AG04449 (cell line): ENCODE data around the gene FAM227B.
"Not testable (repeated sequence)": the region's sequence is repeated elsewhere in the genome, so short reads cannot be mapped to it uniquely, and the experiment has no call there.

Experiments used
- CTCF ChIA-PET: fragments of 350-600 bp; formaldehyde crosslinking; extraction: SDS; loops from one replicate; lab custom pipeline; 2021; ENCODE audit warnings: antibody characterized with exemption; lab: Yijun Ruan, JAX
- POLR2A ChIA-PET: fragments of 400-600, 350-600 bp; formaldehyde crosslinking; extraction: SDS; loops from one replicate; lab custom pipeline; 2020; ENCODE audit warnings: antibody characterized with exemption, inconsistent platforms; lab: Yijun Ruan, JAX
- DNase-seq: peaks from one replicate; pipeline ENCODE4 v3.0.0-alpha.2; 2010; ENCODE audit warnings: low read depth, low spot score
- H3K4me3 ChIP-seq: 2 replicates; pipeline ENCODE4 v1.5.1; 2011; ENCODE audit warnings: low read depth, mild to moderate bottlenecking, control low read depth, low read length
- TF ChIP-seq, protein P1 (sequence below): IDR thresholded peaks from one replicate; pipeline ENCODE4 v1.5.1; 2011; ENCODE audit warnings: mild to moderate bottlenecking, moderate library complexity, low read length, control low read depth, inconsistent platforms; ENCODE audit not compliant: insufficient read depth; ENCODE audit errors: missing control alignments

The FAM227B gene

DNA sequence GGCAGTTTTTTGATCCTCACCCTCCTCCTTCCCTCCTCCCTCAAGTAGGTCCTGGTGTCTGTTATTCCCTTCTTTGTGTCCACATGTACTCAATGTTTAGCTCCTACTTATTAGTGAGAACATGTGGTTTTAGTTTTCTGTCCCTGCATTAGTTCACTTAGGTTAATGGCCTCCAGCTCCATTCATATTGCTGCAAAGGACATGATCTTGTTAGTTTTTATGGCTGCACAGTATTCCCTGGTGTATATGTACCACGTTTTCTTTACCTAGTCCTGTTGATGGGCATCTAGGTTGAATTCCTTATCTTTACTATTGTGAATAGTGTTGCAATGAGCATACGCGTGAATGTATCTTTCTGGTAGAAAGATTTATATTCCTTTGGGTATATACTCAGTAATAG lies 259.2 kb downstream of the FAM227B start:
- CTCF ChIA-PET, result no interaction called here

DNA sequence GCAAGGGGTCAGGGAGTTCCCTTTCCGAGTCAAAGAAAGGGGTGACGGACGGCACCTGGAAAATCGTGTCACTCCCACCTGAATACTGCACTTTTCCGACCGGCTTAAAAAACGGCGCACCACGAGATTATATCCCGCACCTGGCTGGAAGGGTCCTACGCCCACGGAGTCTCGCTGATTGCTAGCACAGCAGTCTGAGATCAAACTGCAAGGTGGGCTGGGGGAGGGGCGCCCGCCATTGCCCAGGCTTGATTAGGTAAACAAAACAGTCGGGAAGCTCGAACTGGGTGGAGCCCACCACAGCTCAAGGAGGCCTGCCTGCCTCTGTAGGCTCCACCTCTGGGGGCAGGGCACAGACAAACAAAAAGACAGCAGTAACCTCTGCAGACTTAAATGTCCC lies 266.2 kb downstream of the FAM227B start:
- POLR2A ChIA-PET, H3K4me3 ChIP-seq, DNase-seq: not testable (repeated sequence)
- CTCF ChIA-PET, result interaction anchor here (0.9 kb wide), 1 partner anchor 11 kb away, joined by 3 read pairs; no protein-coding TSS in a partner anchor

More for the DNA sequence above, 259.2 kb downstream of the FAM227B start:
- no peak for DNase-seq
- TF ChIP-seq, protein P1, sequence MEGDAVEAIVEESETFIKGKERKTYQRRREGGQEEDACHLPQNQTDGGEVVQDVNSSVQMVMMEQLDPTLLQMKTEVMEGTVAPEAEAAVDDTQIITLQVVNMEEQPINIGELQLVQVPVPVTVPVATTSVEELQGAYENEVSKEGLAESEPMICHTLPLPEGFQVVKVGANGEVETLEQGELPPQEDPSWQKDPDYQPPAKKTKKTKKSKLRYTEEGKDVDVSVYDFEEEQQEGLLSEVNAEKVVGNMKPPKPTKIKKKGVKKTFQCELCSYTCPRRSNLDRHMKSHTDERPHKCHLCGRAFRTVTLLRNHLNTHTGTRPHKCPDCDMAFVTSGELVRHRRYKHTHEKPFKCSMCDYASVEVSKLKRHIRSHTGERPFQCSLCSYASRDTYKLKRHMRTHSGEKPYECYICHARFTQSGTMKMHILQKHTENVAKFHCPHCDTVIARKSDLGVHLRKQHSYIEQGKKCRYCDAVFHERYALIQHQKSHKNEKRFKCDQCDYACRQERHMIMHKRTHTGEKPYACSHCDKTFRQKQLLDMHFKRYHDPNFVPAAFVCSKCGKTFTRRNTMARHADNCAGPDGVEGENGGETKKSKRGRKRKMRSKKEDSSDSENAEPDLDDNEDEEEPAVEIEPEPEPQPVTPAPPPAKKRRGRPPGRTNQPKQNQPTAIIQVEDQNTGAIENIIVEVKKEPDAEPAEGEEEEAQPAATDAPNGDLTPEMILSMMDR, result no peak
- H3K4me3 ChIP-seq, result no peak overlapping the region
- POLR2A ChIA-PET, result no interaction called here

DNA sequence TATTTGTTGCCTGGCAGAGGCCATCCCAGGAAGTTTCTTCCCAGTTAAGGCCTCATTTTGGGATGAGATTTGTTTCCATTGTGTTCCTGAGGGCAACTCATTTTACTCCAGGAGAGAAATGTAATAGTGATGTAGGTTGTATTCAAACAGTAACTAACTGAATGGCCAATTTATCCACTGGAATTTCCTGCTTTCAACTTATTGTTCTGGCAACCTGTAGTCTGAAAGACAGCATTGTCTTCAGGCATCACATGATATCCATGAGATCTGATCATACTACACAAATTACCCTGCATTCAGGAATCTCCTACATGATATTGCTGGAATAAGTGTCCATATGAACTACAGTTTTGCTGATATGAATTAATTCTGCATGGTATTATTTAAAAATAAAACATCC lies 277.1 kb downstream of the FAM227B start:
- no peak for DNase-seq
- ChIA-PET POLR2A (no interaction called here), CTCF (interaction anchor here (1.1 kb wide), 1 partner anchor 10 kb away, joined by 3 read pairs; no protein-coding TSS in a partner anchor)
- TF ChIP-seq, protein P1, result no peak
- H3K4me3 ChIP-seq, result no peak overlapping the region

DNA sequence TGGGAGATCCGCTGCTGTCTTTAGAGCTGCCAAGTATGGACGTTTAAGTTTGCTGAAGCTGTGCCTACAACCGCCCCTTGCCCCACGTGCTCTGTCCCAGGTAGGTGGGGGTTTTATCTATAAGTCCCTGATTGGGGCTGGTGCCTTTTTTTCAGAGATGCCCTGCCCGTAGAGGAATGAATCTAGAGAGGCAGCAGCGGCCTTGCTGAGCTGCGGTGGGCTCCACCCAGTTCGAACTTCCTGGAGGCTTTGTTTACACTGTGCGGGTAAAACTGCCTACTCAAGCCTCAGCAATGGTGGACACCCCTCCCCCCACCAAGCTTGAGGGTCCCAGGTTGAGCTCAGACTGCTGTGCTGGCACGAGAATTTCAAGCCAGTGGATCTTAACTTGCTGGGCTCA lies 281.0 kb downstream of the FAM227B start:
- TF ChIP-seq, protein P1, result no peak
- ChIA-PET CTCF (no interaction called here), POLR2A (no interaction called here)
- no peak overlapping the region for H3K4me3 ChIP-seq
- DNase-seq, result no peak

DNA sequence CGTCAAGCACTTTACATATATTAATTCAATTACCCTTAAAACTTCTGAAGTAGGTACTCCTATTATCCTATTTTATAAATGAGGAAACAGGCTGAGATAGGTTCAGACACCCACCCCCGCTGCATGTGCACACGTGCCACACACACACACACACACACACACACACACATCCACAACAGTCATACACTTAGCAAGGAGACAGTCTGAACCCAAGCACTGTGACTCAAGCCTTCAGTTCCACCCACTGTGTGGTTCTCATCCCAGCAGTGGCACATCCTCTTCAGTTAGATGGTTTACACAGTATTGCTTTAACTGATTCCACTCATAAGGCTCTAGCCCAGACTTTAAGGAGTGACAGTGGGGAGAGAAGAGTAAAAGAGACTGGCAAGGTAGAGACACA lies 288.7 kb downstream of the FAM227B start:
- TF ChIP-seq, protein P1, result no peak
- POLR2A ChIA-PET, result no interaction called here
- no peak overlapping the region for H3K4me3 ChIP-seq
- DNase-seq, result no peak
- CTCF ChIA-PET, result interaction anchor here (1.3 kb wide), 1 partner anchor 17 kb away, joined by 4 read pairs; no protein-coding TSS in a partner anchor

DNA sequence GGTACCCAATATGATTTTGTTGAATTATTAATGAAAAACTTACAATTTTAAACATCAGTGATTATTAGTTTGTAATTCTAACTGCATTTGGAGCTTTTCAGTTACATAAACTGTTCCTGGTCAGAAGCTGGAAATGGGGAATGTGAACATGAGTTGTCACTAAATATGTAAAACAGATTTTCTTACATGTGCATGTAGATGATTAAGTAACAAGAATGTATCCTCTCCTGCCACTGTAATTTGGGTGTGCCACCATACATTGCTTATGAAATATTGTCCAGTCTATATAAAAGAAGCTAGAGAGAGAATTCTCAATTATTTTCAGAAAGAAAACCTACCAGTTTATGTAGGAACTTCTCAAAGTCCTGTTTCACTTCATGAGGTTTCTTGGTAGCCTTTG lies 289.2 kb downstream of the FAM227B start:
- ChIA-PET CTCF (interaction anchor here (1.3 kb wide), 1 partner anchor 17 kb away, joined by 4 read pairs; no protein-coding TSS in a partner anchor), POLR2A (interaction anchor here (0.6 kb wide), 1 partner anchor 58 kb away, joined by 3 read pairs; no protein-coding TSS in a partner anchor)
- DNase-seq, result no peak
- no peak overlapping the region for H3K4me3 ChIP-seq
- TF ChIP-seq, protein P1, result no peak

DNA sequence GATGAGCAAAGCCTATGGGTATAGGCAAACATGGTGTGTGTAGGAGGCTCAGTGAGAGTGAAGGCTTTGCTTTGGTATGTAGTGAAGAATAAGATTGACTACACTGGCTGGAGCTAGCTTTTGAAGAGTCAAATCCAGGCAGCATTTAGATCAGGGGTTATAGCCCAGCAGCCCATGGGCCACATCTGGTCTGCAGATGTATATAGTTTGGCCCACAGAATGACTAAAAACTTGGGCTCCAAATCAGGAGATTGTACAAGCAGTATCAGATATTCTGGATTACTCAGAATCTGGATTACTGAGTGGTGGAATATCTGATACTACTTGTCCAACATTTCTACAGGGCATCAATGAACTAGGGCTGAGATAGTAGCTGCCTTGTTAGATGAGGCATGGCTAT lies 290.5 kb downstream of the FAM227B start:
- ChIA-PET CTCF (no interaction called here), POLR2A (no interaction called here)
- TF ChIP-seq, protein P1, result no peak
- no peak overlapping the region for H3K4me3 ChIP-seq
- DNase-seq, result no peak
